Lung (tissue), 12 donors: ENCODE measurements around the gene TENM4. TPM values are rescaled to one million over a fixed set of nuclear protein-coding genes. Genes with fewer than 3 reads are reported as not detected.

Experiments
- ATAC-seq: fragments of 200-7000 bp; cut with Tn5 transposase; one replicate; pipeline ENCODE4 v1.9.1; 2020; ENCODE audit warnings: moderate number of reproducible peaks; ENCODE audit not compliant: insufficient read depth, low FRiP score
- DNase-seq, 3 donors: peaks; one replicate each; pipeline ENCODE4 v3.0.0-alpha.2; 2013 to 2017
- H3K27ac ChIP-seq, 2 donors: one replicate each; pipeline ENCODE4 v1.5.1; 2013; ENCODE audit warnings: mild to moderate bottlenecking in 2 of 2, moderate library complexity in 2 of 2, control low read depth in 1 of 2, inconsistent platforms in 1 of 2, low read depth in 1 of 2, low read length in 1 of 2
- H3K27me3 ChIP-seq, 3 donors: one replicate each; pipeline ENCODE4 v1.5.1; 2013; ENCODE audit warnings: low read length in 2 of 3; ENCODE audit not compliant: control insufficient read depth in 3 of 3, insufficient read depth in 3 of 3
- H3K36me3 ChIP-seq, 4 donors: one replicate each; pipeline ENCODE4 v1.5.1; 2013; ENCODE audit warnings: low read length in 4 of 4, mild to moderate bottlenecking in 1 of 4, moderate library complexity in 1 of 4; ENCODE audit not compliant: control insufficient read depth in 4 of 4, insufficient read depth in 4 of 4
- H3K4me1 ChIP-seq, 5 donors: one replicate each; pipeline ENCODE4 v1.5.1; 2013; ENCODE audit warnings: low read length in 5 of 5, mild to moderate bottlenecking in 2 of 5, moderate library complexity in 1 of 5; ENCODE audit not compliant: control insufficient read depth in 5 of 5, insufficient read depth in 5 of 5
- H3K4me3 ChIP-seq: one replicate; pipeline ENCODE4 v1.5.1; 2013; ENCODE audit warnings: mild to moderate bottlenecking, control low read depth, moderate library complexity
- H3K9ac ChIP-seq, 2 donors: one replicate each; pipeline ENCODE4 v1.5.1; 2013; ENCODE audit warnings: low read length in 2 of 2, control low read depth in 1 of 2; ENCODE audit not compliant: insufficient read depth in 1 of 2
- H3K9me3 ChIP-seq, 4 donors: one replicate each; pipeline ENCODE4 v1.5.1; 2013; ENCODE audit warnings: low read length in 3 of 4, mild to moderate bottlenecking in 1 of 4, moderate library complexity in 1 of 4; ENCODE audit not compliant: control insufficient read depth in 4 of 4, insufficient read depth in 3 of 4
- WGBS, 2 donors: extraction: QIAGEN DNeasy Blood & Tissue Kit; methylation state at CpG; one replicate each; pipeline ENCODE4 v1.1.7; 2013; 5-methylcytosine and 5-hydroxymethylcytosine counted together
- polyA plus RNA-seq, 2 donors: library from polyadenylated mRNA; stranded (reverse); fragments of 200-250 nt; gene quantifications; one replicate each; pipeline ENCODE4 v1.2.1, GENCODE V29; 2013
- total RNA-seq, 2 donors: library from RNA; depleted of rRNA in 1 of 2; stranded (reverse); fragments of >200 nt in 1 of 2; gene quantifications; one replicate each; pipeline ENCODE4 v1.2.1, GENCODE V29; 2014 to 2021
- TF ChIP-seq, protein P1 (sequence below): IDR thresholded peaks from 2 replicates; pipeline ENCODE4 v1.5.1; 2012; ENCODE audit warnings: mild to moderate bottlenecking; ENCODE audit errors: control extremely low read depth, extremely low read depth
- donor health status: control.
- donor health status: control.
- donor health status: Bipolar disorder and iron deficiency.
- donor health status: healthy.
- donor health status: DM: yes; HTN: yes; CAD: no.

Gene TENM4
- total and polyA plus RNA-seq, 4 donors, result 0.28 to 16.4 (median 3.2) TPM

DNA sequence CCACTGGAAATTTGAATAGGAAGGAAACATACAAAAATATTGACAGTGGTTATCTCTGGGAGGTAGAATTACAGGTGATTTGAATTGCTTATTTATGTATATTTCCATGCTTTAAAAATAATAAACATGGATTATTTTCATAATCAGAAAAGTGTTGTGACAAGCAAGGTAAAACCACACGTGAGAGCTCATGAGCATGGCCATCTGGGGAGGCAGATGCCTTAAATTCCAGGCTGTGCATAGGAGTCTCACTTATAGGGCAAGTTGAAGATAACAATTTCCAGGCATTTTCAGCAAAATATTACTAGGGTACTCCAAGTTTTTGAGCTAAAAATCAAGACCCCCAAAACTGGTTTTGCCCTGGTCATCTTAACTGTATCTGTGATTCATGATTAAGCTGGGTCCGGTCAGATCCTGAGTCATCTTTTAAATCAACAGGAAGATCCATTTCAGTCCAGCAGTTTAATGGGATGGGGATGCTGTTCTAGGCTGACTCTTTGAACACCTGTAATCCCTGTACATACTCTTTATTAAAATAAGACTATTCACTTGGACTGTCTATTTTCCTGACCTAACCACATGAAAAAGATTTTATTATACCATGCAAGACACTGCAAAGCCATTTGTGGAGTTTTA lies 750.4 kb downstream of the TENM4 start:
- H3K36me3 ChIP-seq, result no peaks in the 10 kb centered on the region
- WGBS, 2 donors, result 81 to 92% methylated on average over 2 of the region's 2 CpGs
- TF ChIP-seq, protein P1, sequence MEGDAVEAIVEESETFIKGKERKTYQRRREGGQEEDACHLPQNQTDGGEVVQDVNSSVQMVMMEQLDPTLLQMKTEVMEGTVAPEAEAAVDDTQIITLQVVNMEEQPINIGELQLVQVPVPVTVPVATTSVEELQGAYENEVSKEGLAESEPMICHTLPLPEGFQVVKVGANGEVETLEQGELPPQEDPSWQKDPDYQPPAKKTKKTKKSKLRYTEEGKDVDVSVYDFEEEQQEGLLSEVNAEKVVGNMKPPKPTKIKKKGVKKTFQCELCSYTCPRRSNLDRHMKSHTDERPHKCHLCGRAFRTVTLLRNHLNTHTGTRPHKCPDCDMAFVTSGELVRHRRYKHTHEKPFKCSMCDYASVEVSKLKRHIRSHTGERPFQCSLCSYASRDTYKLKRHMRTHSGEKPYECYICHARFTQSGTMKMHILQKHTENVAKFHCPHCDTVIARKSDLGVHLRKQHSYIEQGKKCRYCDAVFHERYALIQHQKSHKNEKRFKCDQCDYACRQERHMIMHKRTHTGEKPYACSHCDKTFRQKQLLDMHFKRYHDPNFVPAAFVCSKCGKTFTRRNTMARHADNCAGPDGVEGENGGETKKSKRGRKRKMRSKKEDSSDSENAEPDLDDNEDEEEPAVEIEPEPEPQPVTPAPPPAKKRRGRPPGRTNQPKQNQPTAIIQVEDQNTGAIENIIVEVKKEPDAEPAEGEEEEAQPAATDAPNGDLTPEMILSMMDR, result no peak
- ATAC-seq (no peak), DNase-seq (no peak)
- H3K9me3 ChIP-seq, result peaks cover 0 to 3% (median 0%) of the 10 kb centered on the region in 4 donors
- no peak overlapping the region for H3K4me3 ChIP-seq
- H3K27me3 ChIP-seq, result no peaks in the 10 kb centered on the region
- no peak overlapping the region for H3K9ac ChIP-seq
- H3K27ac ChIP-seq, result no peak overlapping the region
- H3K4me1 ChIP-seq, result no peaks in the 10 kb centered on the region

DNA sequence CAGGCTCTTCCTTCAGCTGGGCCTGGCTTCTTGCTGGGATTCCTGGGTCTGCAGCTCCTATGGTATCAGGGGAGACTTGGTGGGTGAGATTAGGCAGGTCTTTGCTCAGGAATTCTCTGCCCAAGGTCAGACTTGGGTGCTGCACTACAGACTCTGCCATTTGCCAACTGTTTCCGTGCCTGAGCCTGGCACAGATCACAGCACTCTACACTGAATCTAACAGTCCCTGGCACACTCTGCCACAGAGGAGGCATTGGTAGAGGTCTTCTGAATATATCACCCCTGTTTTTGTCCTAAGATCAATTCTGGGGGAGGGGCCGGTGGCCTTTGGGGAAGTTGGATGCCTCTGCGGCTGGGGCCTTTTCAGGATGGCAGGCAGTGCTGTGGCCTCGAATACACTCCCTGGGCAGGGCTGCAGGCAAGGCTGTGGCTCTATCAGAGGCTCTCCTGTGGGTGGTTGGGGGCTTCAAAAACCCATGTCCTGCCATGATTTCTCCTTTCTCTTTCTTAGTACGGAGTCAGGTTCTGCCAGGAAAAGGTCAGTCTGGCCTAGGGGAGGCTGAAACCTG lies 751.2 kb downstream of the TENM4 start:
- Histone ChIP-seq H3K9ac (no peak overlapping the region), H3K36me3 (no peaks in the 10 kb centered on the region), H3K27me3 (peaks cover 0 to 3% (median 0%) of the 10 kb centered on the region in 3 donors), H3K4me3 (no peak overlapping the region), H3K4me1 (no peaks in the 10 kb centered on the region), H3K27ac (no peak overlapping the region), H3K9me3 (peaks cover 0 to 3% (median 0%) of the 10 kb centered on the region in 4 donors)
- no peak for ATAC-seq
- no peak for DNase-seq
- TF ChIP-seq, protein P1, result no peak
- WGBS, 2 donors, result 75 to 78% methylated on average over 5 of the region's 5 CpGs

DNA sequence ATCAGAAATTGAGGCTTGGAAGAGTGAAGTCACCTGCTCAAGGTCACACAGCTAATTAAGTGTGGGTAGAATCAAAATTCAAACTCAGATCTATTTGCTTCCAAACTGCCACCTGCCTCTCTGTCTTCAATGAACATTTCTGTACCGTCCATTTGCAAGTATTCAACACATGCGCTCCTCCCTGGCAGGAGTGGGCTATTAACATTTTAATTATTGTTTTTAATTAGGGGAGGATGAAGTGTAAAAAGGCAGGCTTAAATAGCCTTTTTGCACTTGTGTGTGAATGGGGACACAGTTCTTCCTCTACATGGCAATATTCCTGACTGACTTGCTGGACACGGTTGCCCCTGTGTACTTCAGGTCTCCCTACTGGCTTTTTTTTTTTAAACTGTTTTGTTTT lies 751.7 kb downstream of the TENM4 start:
- no peaks in the 10 kb centered on the region for H3K36me3 ChIP-seq
- WGBS, 2 donors, result 68 to 83% methylated on average over 3 of the region's 3 CpGs
- H3K4me1 ChIP-seq, result no peaks in the 10 kb centered on the region
- H3K9ac ChIP-seq, result no peak overlapping the region
- no peak overlapping the region for H3K27ac ChIP-seq
- H3K27me3 ChIP-seq, result peaks cover 0 to 3% (median 0%) of the 10 kb centered on the region in 3 donors
- TF ChIP-seq, protein P1, result no peak
- DNase-seq (no peak), ATAC-seq (no peak)
- peaks cover 0 to 3% (median 0%) of the 10 kb centered on the region in 4 donors for H3K9me3 ChIP-seq
- H3K4me3 ChIP-seq, result no peak overlapping the region

DNA sequence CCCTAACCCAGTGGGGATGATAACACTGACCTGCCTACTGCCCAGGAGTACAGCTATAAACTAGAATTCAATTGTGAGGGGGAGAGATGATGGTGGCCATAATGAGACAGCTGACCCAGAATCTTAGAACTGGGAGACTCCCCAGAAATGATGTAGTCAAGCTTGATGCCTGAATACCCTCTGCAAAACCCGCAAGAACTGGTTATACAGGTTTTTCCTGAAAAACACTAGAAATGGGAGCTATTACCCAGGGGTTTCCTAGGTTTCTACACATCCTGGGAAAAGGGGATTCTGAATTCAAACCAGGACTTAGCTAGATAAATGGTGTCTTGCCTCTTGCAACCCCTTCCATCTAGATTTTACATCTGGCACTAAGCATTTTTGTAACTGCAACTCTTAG lies 752.4 kb downstream of the TENM4 start:
- no peaks in the 10 kb centered on the region for H3K36me3 ChIP-seq
- H3K9ac ChIP-seq, result no peak overlapping the region
- no peak overlapping the region for H3K27ac ChIP-seq
- TF ChIP-seq, protein P1, result no peak
- H3K27me3 ChIP-seq, result peaks cover 0 to 3% (median 0%) of the 10 kb centered on the region in 3 donors
- no peak for ATAC-seq
- no peak overlapping the region for H3K4me3 ChIP-seq
- peak in 2 of 3 donors; percentile 8 to 24 for DNase-seq
- peaks cover 0 to 3% (median 0%) of the 10 kb centered on the region in 4 donors for H3K9me3 ChIP-seq
- H3K4me1 ChIP-seq, result no peaks in the 10 kb centered on the region
- WGBS, 2 donors, result 67 to 75% methylated on average over 1 of the region's 1 CpG
